ENCODE measurements around the gene SCNN1A.

Gene SCNN1A

DNA sequence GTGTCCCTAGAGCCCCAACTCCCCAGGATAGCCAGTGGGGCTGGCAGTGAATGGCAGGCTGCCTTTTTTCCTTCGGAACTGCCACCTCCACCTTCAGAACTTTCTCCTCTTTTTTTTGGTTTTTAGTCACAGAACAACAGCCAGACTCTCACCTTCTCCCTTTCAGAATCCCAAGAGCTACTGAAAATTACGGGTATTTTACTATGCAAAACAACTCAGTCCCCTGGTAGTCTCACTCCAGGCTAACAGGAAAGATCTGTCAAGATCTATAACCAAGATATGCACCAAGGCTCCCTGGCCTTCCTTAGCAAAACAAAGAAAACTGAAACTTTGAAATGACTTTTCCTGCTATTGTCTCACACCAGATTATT lies 52.4 kb downstream of the SCNN1A start:
- no peak overlapping the region for H3K9ac ChIP-seq (ENCODE audit: low read length)
- no peaks in the 10 kb centered on the region for H3K9me3 ChIP-seq (ENCODE audit: control insufficient read depth, low read length)
- no peak overlapping the region for H3K4me3 ChIP-seq (ENCODE audit: low read length)
- peaks cover 37% of the 10 kb centered on the region for H3K4me1 ChIP-seq (ENCODE audit: control insufficient read depth, insufficient read depth, low read length)
- peaks cover 11% of the 10 kb centered on the region for H3K36me3 ChIP-seq (ENCODE audit: control insufficient read depth, insufficient read depth, low read length)
- H3K27me3 ChIP-seq (ENCODE audit: control insufficient read depth, insufficient read depth, low read length) = no peaks in the 10 kb centered on the region

DNA sequence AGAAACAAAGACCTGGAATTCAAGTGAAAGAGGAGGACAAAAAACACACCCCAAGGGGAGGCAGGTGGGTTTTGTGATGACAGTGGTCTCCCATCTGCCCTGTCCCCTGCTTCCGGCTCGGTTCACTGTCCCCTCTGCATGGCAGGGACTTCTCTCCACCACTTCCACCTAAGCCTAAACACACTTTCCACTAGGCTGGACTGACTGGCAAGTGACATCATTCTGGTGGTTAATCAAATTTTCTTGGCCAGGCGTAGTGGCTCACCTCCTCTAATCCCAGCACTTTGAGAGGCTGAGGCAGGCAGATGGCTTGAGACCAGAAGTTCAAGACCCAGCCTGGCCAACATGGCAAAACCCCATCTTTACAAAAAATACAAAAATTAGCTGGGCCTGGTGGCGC lies 53.0 kb downstream of the SCNN1A start:
- H3K4me1 ChIP-seq (ENCODE audit: control insufficient read depth, insufficient read depth, low read length) = peaks cover 41% of the 10 kb centered on the region
- no peak overlapping the region for H3K4me3 ChIP-seq (ENCODE audit: low read length)
- no peak overlapping the region for H3K9ac ChIP-seq (ENCODE audit: low read length)
- H3K27me3 ChIP-seq (ENCODE audit: control insufficient read depth, insufficient read depth, low read length) = no peaks in the 10 kb centered on the region
- H3K36me3 ChIP-seq (ENCODE audit: control insufficient read depth, insufficient read depth, low read length) = peaks cover 6% of the 10 kb centered on the region
- H3K9me3 ChIP-seq (ENCODE audit: control insufficient read depth, low read length) = no peaks in the 10 kb centered on the region

- H3K27me3 ChIP-seq (ENCODE audit: control insufficient read depth, insufficient read depth, low read length) = no peaks in the 10 kb centered on the region
- H3K4me1 ChIP-seq (ENCODE audit: control insufficient read depth, insufficient read depth, low read length) = peaks cover 45% of the 10 kb centered on the region
- no peaks in the 10 kb centered on the region for H3K9me3 ChIP-seq (ENCODE audit: control insufficient read depth, low read length)
- no peak overlapping the region for H3K9ac ChIP-seq (ENCODE audit: low read length)
- peaks cover 6% of the 10 kb centered on the region for H3K36me3 ChIP-seq (ENCODE audit: control insufficient read depth, insufficient read depth, low read length)
- no peak overlapping the region for H3K4me3 ChIP-seq (ENCODE audit: low read length)
Measured at GRCh38 chr12:6321905-6322304, 53.5 kb downstream of the SCNN1A start.

DNA sequence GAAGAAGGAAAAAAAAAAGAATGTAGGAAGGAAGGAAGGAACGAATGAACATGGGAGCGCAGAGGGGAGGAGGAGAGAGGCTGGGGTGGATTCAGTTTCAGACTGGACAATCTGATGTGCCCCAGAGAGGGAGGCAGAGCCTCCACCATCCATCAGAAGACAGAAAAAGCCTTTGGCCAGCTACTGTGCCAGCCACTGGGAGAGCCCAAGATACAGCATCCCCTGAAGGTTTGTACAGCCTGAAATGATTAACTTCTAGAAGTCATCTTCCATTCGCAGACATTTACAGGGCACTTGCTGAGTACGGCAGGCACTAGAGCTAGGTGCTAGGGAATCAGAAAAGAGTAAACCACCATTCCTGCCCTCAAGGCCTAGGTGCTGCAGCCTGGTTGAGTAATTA lies 55.9 kb downstream of the SCNN1A start:
- no peaks in the 10 kb centered on the region for H3K27me3 ChIP-seq (ENCODE audit: control insufficient read depth, insufficient read depth, low read length)
- peaks cover 29% of the 10 kb centered on the region for H3K4me1 ChIP-seq (ENCODE audit: control insufficient read depth, insufficient read depth, low read length)
- H3K9ac ChIP-seq (ENCODE audit: low read length) = no peak overlapping the region
- peaks cover 6% of the 10 kb centered on the region for H3K36me3 ChIP-seq (ENCODE audit: control insufficient read depth, insufficient read depth, low read length)
- H3K9me3 ChIP-seq (ENCODE audit: control insufficient read depth, low read length) = no peaks in the 10 kb centered on the region
- no peak overlapping the region for H3K4me3 ChIP-seq (ENCODE audit: low read length)

DNA sequence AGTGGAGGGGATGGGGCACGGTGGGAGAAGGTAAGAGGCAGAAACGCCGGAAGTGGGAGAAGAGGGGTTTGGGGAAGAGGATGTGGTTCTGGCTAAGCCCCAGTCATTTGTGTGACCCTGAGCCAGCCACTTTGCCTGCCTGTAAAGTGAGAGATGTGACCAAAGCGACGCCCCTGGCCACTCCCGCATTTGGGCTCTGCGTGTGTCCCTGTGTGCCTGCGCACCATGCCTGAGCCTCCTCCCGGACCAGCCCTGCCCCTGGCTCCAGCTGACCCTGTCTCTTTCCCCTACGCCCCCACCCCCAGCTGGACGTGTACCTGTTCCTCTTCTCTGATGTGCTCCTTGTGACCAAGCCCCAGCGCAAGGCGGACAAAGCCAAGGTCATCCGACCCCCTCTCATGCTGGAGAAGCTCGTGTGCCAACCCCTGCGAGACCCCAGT lies 56.9 kb downstream of the SCNN1A start:
- Histone ChIP-seq H3K36me3 (ENCODE audit: control insufficient read depth, insufficient read depth, low read length) (peaks cover 6% of the 10 kb centered on the region), H3K9me3 (ENCODE audit: control insufficient read depth, low read length) (no peaks in the 10 kb centered on the region)

DNA sequence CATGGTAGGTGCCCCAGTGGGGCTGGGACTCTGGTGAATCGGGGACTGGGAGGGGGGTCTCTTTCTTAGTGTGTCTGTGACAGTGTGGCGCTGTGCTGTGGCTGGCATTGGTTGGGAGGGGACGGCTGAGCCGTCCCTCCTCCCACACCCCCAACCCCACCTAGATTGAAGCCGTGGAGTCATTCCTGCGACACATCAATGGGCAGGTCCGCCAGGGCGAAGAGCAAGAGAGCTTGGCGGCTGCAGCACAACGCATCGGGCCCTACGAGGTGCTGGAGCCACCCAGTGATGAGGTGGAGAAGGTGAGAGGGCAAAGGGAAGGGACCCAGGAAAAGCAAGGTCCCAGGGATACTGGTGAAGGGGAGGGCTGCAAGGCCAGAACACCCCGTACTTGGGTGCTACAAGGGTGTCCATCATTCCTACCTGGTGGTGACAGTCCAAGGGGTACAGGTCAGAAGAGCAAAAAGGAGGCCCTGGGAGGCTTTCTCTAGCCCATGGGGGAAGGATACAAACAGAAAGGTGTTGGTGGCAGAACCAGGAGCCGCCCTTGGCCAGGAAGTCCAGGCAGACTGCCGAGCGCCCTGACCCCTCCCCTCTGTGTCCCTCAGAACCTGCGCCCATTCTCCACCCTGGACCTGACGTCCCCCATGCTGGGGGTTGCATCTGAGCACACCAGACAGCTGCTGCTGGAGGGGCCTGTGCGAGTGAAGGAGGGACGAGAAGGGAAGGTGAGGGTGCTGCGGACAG lies 57.5 kb downstream of the SCNN1A start:
- Histone ChIP-seq H3K36me3 (ENCODE audit: control insufficient read depth, insufficient read depth, low read length) (peaks cover 6% of the 10 kb centered on the region), H3K4me3 (ENCODE audit: low read length) (no peak overlapping the region), H3K9me3 (ENCODE audit: control insufficient read depth, low read length) (no peaks in the 10 kb centered on the region), H3K27me3 (ENCODE audit: control insufficient read depth, insufficient read depth, low read length) (no peaks in the 10 kb centered on the region), H3K4me1 (ENCODE audit: control insufficient read depth, insufficient read depth, low read length) (peaks cover 28% of the 10 kb centered on the region), H3K9ac (ENCODE audit: low read length) (no peak overlapping the region)

More for the DNA sequence above, 56.9 kb downstream of the SCNN1A start:
- Histone ChIP-seq H3K4me1 (ENCODE audit: control insufficient read depth, insufficient read depth, low read length) (peaks cover 28% of the 10 kb centered on the region), H3K27me3 (ENCODE audit: control insufficient read depth, insufficient read depth, low read length) (no peaks in the 10 kb centered on the region), H3K4me3 (ENCODE audit: low read length) (no peak overlapping the region), H3K9ac (ENCODE audit: low read length) (no peak overlapping the region)

- Histone ChIP-seq H3K4me3 (ENCODE audit: low read length) (no peak overlapping the region), H3K36me3 (ENCODE audit: control insufficient read depth, insufficient read depth, low read length) (peaks cover 6% of the 10 kb centered on the region), H3K9me3 (ENCODE audit: control insufficient read depth, low read length) (no peaks in the 10 kb centered on the region), H3K27me3 (ENCODE audit: control insufficient read depth, insufficient read depth, low read length) (no peaks in the 10 kb centered on the region), H3K9ac (ENCODE audit: low read length) (no peak overlapping the region), H3K4me1 (ENCODE audit: control insufficient read depth, insufficient read depth, low read length) (peaks cover 34% of the 10 kb centered on the region)
Measured at GRCh38 chr12:6316921-6317692, 58.3 kb downstream of the SCNN1A start.

DNA sequence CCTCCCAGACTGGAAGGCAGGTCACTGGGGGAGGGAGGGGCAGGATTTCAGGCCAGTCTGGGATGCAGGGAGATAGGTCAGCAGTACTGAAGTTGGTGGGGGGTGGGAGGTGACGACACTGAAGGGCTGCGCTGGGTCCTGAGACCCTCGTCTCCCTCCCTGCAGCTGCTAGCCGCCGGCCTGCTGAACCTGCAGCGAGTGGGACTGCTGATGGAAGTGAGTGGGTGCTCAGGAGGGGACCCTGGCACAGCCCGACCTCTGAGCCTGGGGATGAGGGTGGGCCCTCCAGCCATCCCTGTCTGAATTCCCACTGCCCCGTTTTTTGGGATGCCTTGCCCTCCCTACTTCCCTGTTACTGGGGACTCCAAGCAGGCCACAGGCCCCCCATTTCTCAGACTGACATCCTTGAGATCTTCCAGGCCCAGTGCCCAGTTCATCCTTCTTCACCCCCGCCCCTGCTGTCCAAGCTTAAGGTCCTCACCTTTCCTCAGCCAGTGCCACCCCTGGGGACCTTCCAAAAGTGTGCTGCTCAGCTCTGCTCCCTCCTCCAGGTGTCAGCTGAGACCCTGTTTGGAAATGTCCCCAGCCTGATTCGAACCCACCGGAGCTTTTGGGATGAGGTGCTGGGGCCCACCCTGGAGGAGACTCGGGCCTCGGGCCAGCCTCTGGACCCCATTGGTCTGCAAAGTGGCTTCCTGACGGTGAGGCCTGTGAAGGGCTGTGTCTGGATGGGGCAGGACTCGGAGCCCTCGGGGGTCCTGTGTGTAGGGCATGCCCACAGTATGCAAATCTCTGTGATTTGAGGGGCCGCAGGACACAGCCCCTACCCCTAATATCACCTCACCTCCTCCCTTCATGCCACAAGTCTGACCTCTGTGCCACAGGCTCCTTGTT lies 59.4 kb downstream of the SCNN1A start:
- H3K36me3 ChIP-seq (ENCODE audit: control insufficient read depth, insufficient read depth, low read length) = peaks cover 6% of the 10 kb centered on the region
- H3K9ac ChIP-seq (ENCODE audit: low read length) = no peak overlapping the region
- H3K9me3 ChIP-seq (ENCODE audit: control insufficient read depth, low read length) = no peaks in the 10 kb centered on the region
- no peaks in the 10 kb centered on the region for H3K27me3 ChIP-seq (ENCODE audit: control insufficient read depth, insufficient read depth, low read length)
- peaks cover 38% of the 10 kb centered on the region for H3K4me1 ChIP-seq (ENCODE audit: control insufficient read depth, insufficient read depth, low read length)
- no peak overlapping the region for H3K4me3 ChIP-seq (ENCODE audit: low read length)

DNA sequence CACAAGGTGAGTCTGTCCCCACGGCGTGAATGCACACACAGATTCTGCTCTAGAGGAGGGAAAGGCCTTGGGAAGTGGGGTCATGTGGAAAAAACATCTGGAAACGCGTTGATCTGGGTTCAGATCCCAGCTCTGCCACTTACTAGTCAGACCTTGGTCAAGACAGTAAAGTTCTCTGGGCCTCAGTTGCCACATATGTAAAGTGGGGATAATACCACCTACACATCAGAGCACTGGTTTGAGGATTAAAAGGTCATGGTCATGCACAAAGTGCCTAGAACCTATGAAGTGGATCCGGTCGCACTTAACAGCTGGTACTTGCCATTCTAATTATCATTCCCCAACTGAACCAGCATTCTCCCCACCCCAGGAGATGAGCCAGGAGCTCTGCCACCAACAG lies 60.2 kb downstream of the SCNN1A start:
- peaks cover 40% of the 10 kb centered on the region for H3K4me1 ChIP-seq (ENCODE audit: control insufficient read depth, insufficient read depth, low read length)
- no peak overlapping the region for H3K9ac ChIP-seq (ENCODE audit: low read length)
- no peaks in the 10 kb centered on the region for H3K9me3 ChIP-seq (ENCODE audit: control insufficient read depth, low read length)
- H3K4me3 ChIP-seq (ENCODE audit: low read length) = no peak overlapping the region
- H3K36me3 ChIP-seq (ENCODE audit: control insufficient read depth, insufficient read depth, low read length) = peaks cover under 1% of the 10 kb centered on the region
- H3K27me3 ChIP-seq (ENCODE audit: control insufficient read depth, insufficient read depth, low read length) = no peaks in the 10 kb centered on the region

DNA sequence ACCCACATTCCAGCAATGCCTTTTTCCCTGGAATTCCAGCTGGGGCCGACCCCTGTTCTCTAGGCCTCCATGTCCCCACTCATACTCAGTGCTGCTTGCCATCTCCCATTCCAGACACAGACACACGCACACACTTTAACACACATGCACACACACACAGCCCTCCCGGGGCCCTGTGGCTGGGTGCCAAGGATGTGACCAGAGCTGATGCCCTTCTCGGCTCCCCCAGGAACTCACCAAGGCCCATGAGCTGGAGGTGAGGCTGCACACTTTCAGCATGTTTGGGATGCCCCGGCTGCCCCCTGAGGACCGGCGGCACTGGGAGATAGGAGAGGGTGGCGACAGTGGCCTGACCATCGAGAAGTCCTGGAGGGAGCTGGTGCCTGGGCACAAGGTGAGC lies 60.6 kb downstream of the SCNN1A start:
- no peaks in the 10 kb centered on the region for H3K27me3 ChIP-seq (ENCODE audit: control insufficient read depth, insufficient read depth, low read length)
- no peak overlapping the region for H3K9ac ChIP-seq (ENCODE audit: low read length)
- peaks cover 44% of the 10 kb centered on the region for H3K4me1 ChIP-seq (ENCODE audit: control insufficient read depth, insufficient read depth, low read length)
- no peak overlapping the region for H3K4me3 ChIP-seq (ENCODE audit: low read length)
- H3K36me3 ChIP-seq (ENCODE audit: control insufficient read depth, insufficient read depth, low read length) = no peaks in the 10 kb centered on the region
- H3K9me3 ChIP-seq (ENCODE audit: control insufficient read depth, low read length) = no peaks in the 10 kb centered on the region

DNA sequence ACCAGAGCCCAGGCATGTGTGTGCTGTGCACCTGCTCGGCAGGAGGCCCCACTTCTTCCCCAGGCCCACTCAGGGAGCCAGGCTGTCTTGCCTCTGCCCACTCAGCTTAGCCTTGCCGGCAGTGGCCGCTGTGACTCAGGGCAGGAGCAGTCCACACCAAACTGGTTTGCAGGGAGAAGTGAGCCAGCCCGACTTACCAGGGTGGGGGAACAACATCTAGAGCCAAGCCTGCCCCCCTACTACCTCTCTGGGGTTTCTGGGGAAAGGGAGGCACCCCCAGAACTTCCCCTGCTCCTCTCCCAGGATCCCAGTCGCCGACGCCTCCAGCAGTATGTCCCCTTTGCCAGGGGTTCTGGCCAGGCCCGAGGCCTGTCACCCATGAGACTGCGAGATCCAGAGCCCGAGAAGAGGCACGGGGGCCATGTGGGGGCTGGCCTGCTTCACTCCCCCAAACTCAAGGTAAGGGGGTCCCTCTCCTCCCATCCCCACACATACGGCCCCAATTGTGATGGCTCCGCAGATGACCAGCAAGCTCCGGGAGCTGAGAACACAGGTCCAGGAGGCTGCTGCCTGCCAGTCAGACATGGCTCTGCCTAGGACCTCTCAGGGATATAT lies 61.9 kb downstream of the SCNN1A start:
- no peaks in the 10 kb centered on the region for H3K36me3 ChIP-seq (ENCODE audit: control insufficient read depth, insufficient read depth, low read length)
- peak overlapping the region; percentile 3 for H3K4me3 ChIP-seq (ENCODE audit: low read length)
- H3K9ac ChIP-seq (ENCODE audit: low read length) = peak overlapping the region; percentile 51
- no peaks in the 10 kb centered on the region for H3K27me3 ChIP-seq (ENCODE audit: control insufficient read depth, insufficient read depth, low read length)
- H3K9me3 ChIP-seq (ENCODE audit: control insufficient read depth, low read length) = no peaks in the 10 kb centered on the region
- H3K4me1 ChIP-seq (ENCODE audit: control insufficient read depth, insufficient read depth, low read length) = peaks cover 46% of the 10 kb centered on the region

All from mucosa of stomach (tissue), 1 donor.